Muscle layer of colon (tissue), 2 donors: ENCODE measurements around the gene USP11.

ENCODE experiments used
- H3K27ac ChIP-seq: one replicate; pipeline ENCODE4 v1.7.0; 2013; ENCODE audit warnings: low read depth, mild to moderate bottlenecking, low read length, moderate library complexity
- H3K27me3 ChIP-seq, 2 donors: one replicate each; pipeline ENCODE4 v1.7.0; 2013; ENCODE audit warnings: low read length in 2 of 2, mild to moderate bottlenecking in 2 of 2; ENCODE audit not compliant: insufficient read depth in 2 of 2, control insufficient read depth in 1 of 2
- H3K36me3 ChIP-seq: one replicate; pipeline ENCODE4 v1.7.0; 2013; ENCODE audit warnings: mild to moderate bottlenecking, low read length; ENCODE audit not compliant: insufficient read depth
- H3K4me1 ChIP-seq: one replicate; pipeline ENCODE4 v1.7.0; 2013; ENCODE audit warnings: mild to moderate bottlenecking, low read length; ENCODE audit not compliant: insufficient read depth
- H3K4me3 ChIP-seq, 2 donors: one replicate each; pipeline ENCODE4 v1.7.0; 2013; ENCODE audit warnings: low read length in 2 of 2, low read depth in 1 of 2, mild to moderate bottlenecking in 1 of 2, moderate library complexity in 1 of 2
- H3K9ac ChIP-seq: one replicate; pipeline ENCODE4 v1.7.0; 2013; ENCODE audit warnings: low read length
- H3K9me3 ChIP-seq: one replicate; pipeline ENCODE4 v1.7.0; 2013; ENCODE audit warnings: mild to moderate bottlenecking, low read length
- donor health status: abdominal sarcoma.
- donor health status: Adenocarcinoma of cecum.

USP11 gene

GRCh38 chrX:47206316-47206715 is 26.5 kb upstream of the USP11 start:
- H3K4me1 ChIP-seq, result no peaks in the 10 kb centered on the region
- H3K4me3 ChIP-seq, result no peak overlapping the region
- peaks cover 89% of the 10 kb centered on the region for H3K36me3 ChIP-seq
- no peaks in the 10 kb centered on the region for H3K27me3 ChIP-seq
- H3K27ac ChIP-seq, result no peak overlapping the region
- no peaks in the 10 kb centered on the region for H3K9me3 ChIP-seq
- H3K9ac ChIP-seq, result no peak overlapping the region

GRCh38 chrX:47208108-47208507 is 24.7 kb upstream of the USP11 start:
- H3K4me1 ChIP-seq, result no peaks in the 10 kb centered on the region
- no peak overlapping the region for H3K27ac ChIP-seq
- no peaks in the 10 kb centered on the region for H3K9me3 ChIP-seq
- H3K4me3 ChIP-seq, result no peak overlapping the region
- no peaks in the 10 kb centered on the region for H3K27me3 ChIP-seq
- peaks cover 89% of the 10 kb centered on the region for H3K36me3 ChIP-seq
- no peak overlapping the region for H3K9ac ChIP-seq

GRCh38 chrX:47209508-47210238 is 23.1 kb upstream of the USP11 start:
- H3K4me1 ChIP-seq, result no peaks in the 10 kb centered on the region
- no peaks in the 10 kb centered on the region for H3K9me3 ChIP-seq
- H3K36me3 ChIP-seq, result peaks cover 88% of the 10 kb centered on the region
- H3K9ac ChIP-seq, result no peak overlapping the region
- no peaks in the 10 kb centered on the region for H3K27me3 ChIP-seq
- no peak overlapping the region for H3K27ac ChIP-seq
- no peak overlapping the region for H3K4me3 ChIP-seq

GRCh38 chrX:47210661-47211425 is 22.0 kb upstream of the USP11 start:
- H3K9ac ChIP-seq, result no peak overlapping the region
- H3K4me1 ChIP-seq, result no peaks in the 10 kb centered on the region
- peaks cover 89% of the 10 kb centered on the region for H3K36me3 ChIP-seq
- H3K27ac ChIP-seq, result no peak overlapping the region
- H3K9me3 ChIP-seq, result no peaks in the 10 kb centered on the region
- no peak overlapping the region for H3K4me3 ChIP-seq
- no peaks in the 10 kb centered on the region for H3K27me3 ChIP-seq

GRCh38 chrX:47212381-47213293 is 20.2 kb upstream of the USP11 start:
- H3K9me3 ChIP-seq, result no peaks in the 10 kb centered on the region
- H3K27ac ChIP-seq, result no peak overlapping the region
- no peaks in the 10 kb centered on the region for H3K27me3 ChIP-seq
- H3K9ac ChIP-seq, result no peak overlapping the region
- H3K4me1 ChIP-seq, result peaks cover 12% of the 10 kb centered on the region
- H3K36me3 ChIP-seq, result peaks cover 77% of the 10 kb centered on the region
- no peak overlapping the region for H3K4me3 ChIP-seq

- H3K27me3 ChIP-seq, result no peaks in the 10 kb centered on the region
- no peak overlapping the region for H3K4me3 ChIP-seq
- H3K27ac ChIP-seq, result no peak overlapping the region
- H3K36me3 ChIP-seq, result peaks cover 65% of the 10 kb centered on the region
- H3K9ac ChIP-seq, result no peak overlapping the region
- H3K4me1 ChIP-seq, result peaks cover 17% of the 10 kb centered on the region
- H3K9me3 ChIP-seq, result no peaks in the 10 kb centered on the region
Observed at GRCh38 chrX:47214435-47215077, 18.3 kb upstream of the USP11 start.

- H3K36me3 ChIP-seq, result peaks cover 57% of the 10 kb centered on the region
- H3K27me3 ChIP-seq, result no peaks in the 10 kb centered on the region
- no peak overlapping the region for H3K4me3 ChIP-seq
- peaks cover 25% of the 10 kb centered on the region for H3K4me1 ChIP-seq
- no peak overlapping the region for H3K27ac ChIP-seq
- H3K9me3 ChIP-seq, result no peaks in the 10 kb centered on the region
- no peak overlapping the region for H3K9ac ChIP-seq
Observed at GRCh38 chrX:47215291-47215900, 17.4 kb upstream of the USP11 start.

GRCh38 chrX:47216393-47216925 is 16.4 kb upstream of the USP11 start:
- Histone ChIP-seq H3K9me3 (no peaks in the 10 kb centered on the region), H3K36me3 (peaks cover 46% of the 10 kb centered on the region), H3K9ac (peak overlapping the region; percentile 25)

GRCh38 chrX:47217121-47217851 is 15.5 kb upstream of the USP11 start:
- Histone ChIP-seq H3K4me1 (peaks cover 28% of the 10 kb centered on the region), H3K27ac (peak overlapping the region; percentile 75), H3K36me3 (peaks cover 38% of the 10 kb centered on the region), H3K27me3 (no peaks in the 10 kb centered on the region), H3K9me3 (no peaks in the 10 kb centered on the region), H3K4me3 (peak overlapping the region; percentile 57 to 99), H3K9ac (peak overlapping the region; percentile 25)

More at GRCh38 chrX:47216393-47216925, 16.4 kb upstream of the USP11 start:
- Histone ChIP-seq H3K27me3 (no peaks in the 10 kb centered on the region), H3K4me1 (peaks cover 28% of the 10 kb centered on the region), H3K4me3 (no peak overlapping the region), H3K27ac (peak overlapping the region; percentile 75)

- Histone ChIP-seq H3K36me3 (peaks cover 32% of the 10 kb centered on the region), H3K4me3 (peak overlapping the region; percentile 82 to 99), H3K9ac (peak overlapping the region; percentile 77), H3K9me3 (no peaks in the 10 kb centered on the region), H3K27me3 (peaks cover 0 to under 1% of the 10 kb centered on the region in 2 donors), H3K27ac (peak overlapping the region; percentile 80), H3K4me1 (peaks cover 28% of the 10 kb centered on the region)
Observed at GRCh38 chrX:47217852-47218279, 14.9 kb upstream of the USP11 start.
